Pons (tissue), 1 donor: ENCODE measurements around the gene YOD1.

ENCODE experiments used
- DNase-seq: peaks from one replicate; pipeline ENCODE4 v3.0.0-alpha.2; 2016; ENCODE audit warnings: low spot score

Gene YOD1

GRCh38 chr1:207006914-207007313 is 44.1 kb downstream of the YOD1 start:
- no peak for DNase-seq

- DNase-seq: no peak
These were observed 44.9 kb downstream of the YOD1 start for GRCh38 chr1:207006083-207006482.

- peak; percentile 60 for DNase-seq
These were observed 45.8 kb downstream of the YOD1 start for GRCh38 chr1:207004931-207005830.

DNA sequence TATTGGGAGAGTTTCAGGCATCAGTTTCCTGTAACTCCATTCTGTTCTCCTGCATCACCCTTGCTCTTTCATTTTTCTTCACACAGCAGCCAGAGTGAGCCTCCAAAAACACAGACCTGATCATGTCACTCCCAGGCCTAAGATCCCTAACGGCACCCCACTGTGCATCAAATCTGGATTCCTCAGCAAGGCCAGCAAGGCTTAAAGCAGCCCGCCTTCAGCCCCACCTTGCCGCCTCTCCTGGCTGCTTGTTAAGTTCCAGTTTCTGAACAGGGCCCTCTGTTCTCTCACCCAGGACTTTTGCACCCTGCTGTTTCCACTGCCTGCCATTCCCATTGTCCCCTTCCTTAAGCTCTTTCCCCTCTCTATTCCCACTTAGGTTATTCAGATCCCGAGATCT is 47.8 kb downstream of the YOD1 start:
- DNase-seq: no peak

DNA sequence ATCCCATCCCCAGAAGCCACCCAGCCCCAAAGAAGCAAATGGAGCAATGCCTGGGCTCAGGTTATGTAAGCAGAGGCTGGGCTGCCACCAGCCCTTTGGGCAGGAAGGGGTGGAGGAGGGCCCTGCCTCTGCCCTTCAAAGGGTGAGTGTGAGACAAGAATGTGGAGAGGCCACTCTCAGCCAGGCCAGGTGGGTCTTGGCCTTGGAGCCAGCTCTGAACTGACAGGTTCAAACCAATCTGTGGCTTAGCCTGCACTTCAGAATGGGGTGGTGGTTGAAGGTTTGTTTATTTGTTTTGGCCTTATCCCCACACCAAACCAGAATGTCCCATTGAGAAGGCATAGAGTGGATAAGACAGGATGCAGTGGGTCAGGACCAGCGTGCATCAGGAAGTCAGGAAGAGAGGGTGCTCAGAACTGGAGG is 48.3 kb downstream of the YOD1 start:
- no peak for DNase-seq

DNA sequence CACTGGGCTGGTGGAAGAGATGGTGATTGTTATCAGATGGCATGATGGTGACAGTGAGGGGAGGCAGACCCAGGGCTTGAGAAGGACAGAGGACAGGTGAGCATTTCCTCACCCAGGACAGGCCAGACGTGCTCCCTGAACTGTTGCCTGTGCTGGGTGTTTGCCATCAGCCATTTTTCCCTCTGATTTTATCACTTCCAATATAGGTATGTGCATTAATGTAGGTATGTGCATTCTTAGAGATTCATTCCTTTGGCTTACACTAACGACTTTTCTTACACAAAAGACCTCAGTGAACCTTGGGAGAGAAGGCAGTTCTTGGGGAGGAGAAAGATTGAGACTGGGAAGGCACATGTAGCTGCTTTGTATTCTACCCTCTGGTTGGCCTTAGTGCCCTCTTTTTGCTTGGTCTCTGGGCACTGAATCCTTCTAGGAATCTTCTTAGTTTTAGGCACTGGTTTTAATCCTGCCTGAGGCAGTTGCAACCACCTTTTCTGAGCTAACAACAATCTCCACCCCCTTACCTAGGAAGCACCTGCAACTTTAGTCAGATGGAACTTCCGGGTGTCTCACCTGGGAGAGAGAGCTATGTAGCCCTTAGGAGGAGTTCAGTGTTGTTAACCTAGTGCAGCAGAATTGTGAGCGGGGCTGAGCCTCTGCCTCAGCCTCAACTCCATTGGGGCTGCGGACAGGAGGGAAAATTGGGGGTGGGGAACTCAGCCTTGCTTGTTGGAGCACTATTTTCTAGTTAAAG is 49.3 kb downstream of the YOD1 start:
- DNase-seq: no peak

DNA sequence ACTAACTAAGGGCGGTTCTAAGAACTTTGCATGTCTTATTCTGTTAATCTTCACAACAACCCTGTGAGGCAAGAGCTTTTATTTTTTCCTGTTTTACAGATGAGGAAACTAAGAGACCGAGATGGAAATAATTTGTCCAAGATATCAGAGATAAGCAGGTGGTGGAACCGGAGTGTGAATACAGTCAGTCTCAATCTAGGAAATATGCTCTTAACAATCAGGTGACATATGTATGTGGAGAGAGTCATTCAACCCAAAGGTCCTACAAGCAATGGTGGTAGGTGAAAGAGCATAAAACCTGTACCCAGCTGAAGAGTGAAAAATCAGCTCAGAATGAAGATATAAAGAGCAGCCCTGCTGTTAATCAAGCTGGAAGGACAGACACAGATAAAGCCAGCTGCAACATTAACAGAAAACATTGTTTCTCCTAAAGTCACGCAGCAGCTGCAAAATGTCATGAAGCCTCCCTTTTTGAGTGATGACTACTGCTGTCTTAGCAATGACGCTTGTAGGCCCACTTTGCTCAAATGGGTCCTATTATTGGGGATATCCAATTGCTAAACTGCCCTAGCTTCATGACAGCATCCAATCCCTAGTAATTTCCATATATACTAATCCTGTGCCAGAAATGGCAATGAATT is 50.2 kb downstream of the YOD1 start:
- no peak for DNase-seq

GRCh38 chr1:206998816-206999215 is 52.2 kb downstream of the YOD1 start:
- no peak for DNase-seq
